GM18526 (cell line): ENCODE data around the gene BSG.

Source experiments
- POLR2A ChIP-seq: IDR thresholded peaks from 3 replicates; pipeline ENCODE4 v1.6.1; 2011; ENCODE audit not compliant: insufficient read length; ENCODE audit errors: extremely low read depth

Gene BSG

GRCh38 chr19:572140-572742, at the start of gene BSG:
BSG (plus strand) TSS chr19:572596; CDS start chr19:572635, 39 bp downstream.
- peak; percentile 99 for TF ChIP-seq POLR2A

- no peak for TF ChIP-seq POLR2A
Observed at GRCh38 chr19:522726-523125, 49.7 kb upstream of the BSG start.

GRCh38 chr19:524062-524674, 48.2 kb upstream of the BSG start:
- TF ChIP-seq POLR2A: no peak

- no peak for TF ChIP-seq POLR2A
Observed at GRCh38 chr19:525029-525428, 47.4 kb upstream of the BSG start.

GRCh38 chr19:525857-526419, 46.5 kb upstream of the BSG start:
- TF ChIP-seq POLR2A: no peak

GRCh38 chr19:530134-531008, 42.0 kb upstream of the BSG start:
- no peak for TF ChIP-seq POLR2A

- TF ChIP-seq POLR2A: no peak
Observed at GRCh38 chr19:531009-531752, 41.2 kb upstream of the BSG start.

GRCh38 chr19:531753-532560, 40.4 kb upstream of the BSG start, which contains the start of gene CDC34:
CDC34 (plus strand) TSS chr19:531760; CDS start chr19:531932, 172 bp downstream.
- TF ChIP-seq POLR2A: peak; percentile 73

- TF ChIP-seq POLR2A: no peak
Observed at GRCh38 chr19:532561-533363, 39.6 kb upstream of the BSG start.

GRCh38 chr19:533364-534058, 38.9 kb upstream of the BSG start:
- TF ChIP-seq POLR2A: no peak

GRCh38 chr19:534088-534487, 38.3 kb upstream of the BSG start:
- TF ChIP-seq POLR2A: no peak

GRCh38 chr19:535017-535835, 37.2 kb upstream of the BSG start:
- TF ChIP-seq POLR2A: no peak
